Neuronal stem cell (in vitro differentiated cells): ENCODE results near the gene ADRA1B.

Experiments
- DNase-seq: peaks from one replicate; pipeline ENCODE4 v3.0.0-alpha.2; 2013; ENCODE audit warnings: low spot score
- H2AFZ ChIP-seq: one replicate; pipeline ENCODE4 v1.6.1; 2013; ENCODE audit warnings: mild to moderate bottlenecking, low read length, inconsistent platforms
- H2AK5ac ChIP-seq: 2 replicates; pipeline ENCODE4 v1.6.1; 2013; ENCODE audit warnings: low read depth, mild to moderate bottlenecking, inconsistent platforms, low read length, moderate library complexity, mixed read lengths
- H2BK120ac ChIP-seq: 2 replicates; pipeline ENCODE4 v1.6.1; 2013; ENCODE audit warnings: low read depth, mild to moderate bottlenecking, inconsistent platforms, low read length, moderate library complexity, mixed read lengths
- H2BK12ac ChIP-seq: one replicate; pipeline ENCODE4 v1.6.1; 2013; ENCODE audit warnings: low read length, inconsistent platforms
- H2BK15ac ChIP-seq: 2 replicates; pipeline ENCODE4 v1.6.1; 2013; ENCODE audit warnings: mild to moderate bottlenecking, low read length, inconsistent platforms, mixed read lengths
- H2BK5ac ChIP-seq: one replicate; pipeline ENCODE4 v1.6.1; 2013; ENCODE audit warnings: inconsistent platforms, mild to moderate bottlenecking, low read length, moderate library complexity
- H3K14ac ChIP-seq: one replicate; pipeline ENCODE4 v1.6.1; 2013; ENCODE audit warnings: low read length, inconsistent platforms
- H3K18ac ChIP-seq: 2 replicates; pipeline ENCODE4 v1.6.1; 2013; ENCODE audit warnings: low read length, inconsistent platforms
- H3K23ac ChIP-seq: 2 replicates; pipeline ENCODE4 v1.6.1; 2013; ENCODE audit warnings: low read depth, mild to moderate bottlenecking, mixed read lengths, low read length, inconsistent platforms; ENCODE audit not compliant: poor library complexity
- H3K27ac ChIP-seq: replicated peaks from 3 replicates; pipeline ENCODE4 v1.5.1; 2013; ENCODE audit warnings: low read length, inconsistent platforms
- H3K27me3 ChIP-seq, 3 experiments: 2 replicates each; pipeline ENCODE4 v1.6.1; 2013; ENCODE audit warnings: low read length in 3 of 3, mild to moderate bottlenecking in 2 of 3, inconsistent platforms in 1 of 3, low read depth in 1 of 3, mixed read lengths in 1 of 3, moderate library complexity in 1 of 3; ENCODE audit not compliant: control insufficient read depth in 3 of 3, insufficient read depth in 3 of 3
- H3K36me3 ChIP-seq, 2 donors: replicated peaks in 1 of 2; 2 replicates each; pipeline ENCODE4 v1.6.1; 2013; ENCODE audit warnings: low read length in 2 of 2; ENCODE audit not compliant: control insufficient read depth in 2 of 2, insufficient read depth in 2 of 2
- H3K4ac ChIP-seq: 2 replicates; pipeline ENCODE4 v1.6.1; 2013; ENCODE audit warnings: inconsistent platforms, mild to moderate bottlenecking, low read length, moderate library complexity
- H3K4me1 ChIP-seq, 2 donors: 1 replicate in 1 of 2; 2 replicates in 1 of 2; pipeline ENCODE4 v1.6.1; 2013; ENCODE audit warnings: low read length in 2 of 2, low read depth in 1 of 2; ENCODE audit not compliant: control insufficient read depth in 2 of 2, insufficient read depth in 1 of 2
- H3K4me2 ChIP-seq: one replicate; pipeline ENCODE4 v1.6.1; 2013; ENCODE audit warnings: mild to moderate bottlenecking, low read length, inconsistent platforms; ENCODE audit not compliant: insufficient read depth, poor library complexity, severe bottlenecking
- H3K4me3 ChIP-seq, 2 donors: 2 replicates each; pipeline ENCODE4 v1.5.1; 2013; ENCODE audit warnings: low read length in 2 of 2, mild to moderate bottlenecking in 2 of 2, inconsistent platforms in 1 of 2, moderate library complexity in 1 of 2
- H3K79me1 ChIP-seq: one replicate; pipeline ENCODE4 v1.6.1; 2013; ENCODE audit warnings: low read depth, mild to moderate bottlenecking, inconsistent platforms, low read length, moderate library complexity
- H3K9ac ChIP-seq: one replicate; pipeline ENCODE4 v1.6.1; 2013; ENCODE audit warnings: mild to moderate bottlenecking, low read depth, low read length, inconsistent platforms; ENCODE audit not compliant: poor library complexity
- H3K9me3 ChIP-seq, 2 donors: replicated peaks in 1 of 2; 2 replicates each; pipeline versions ENCODE3 to v1.6.1; 2013; ENCODE audit warnings: low read length in 2 of 2, mild to moderate bottlenecking in 2 of 2, inconsistent platforms in 1 of 2, low read depth in 1 of 2, mixed read lengths in 1 of 2, moderate library complexity in 1 of 2; ENCODE audit not compliant: control insufficient read depth in 2 of 2, insufficient read depth in 1 of 2
- H4K8ac ChIP-seq: one replicate; pipeline ENCODE4 v1.6.1; 2013; ENCODE audit warnings: low read depth, mild to moderate bottlenecking, inconsistent platforms, low read length, moderate library complexity
- H4K91ac ChIP-seq: one replicate; pipeline ENCODE4 v1.6.1; 2013; ENCODE audit warnings: low read length, low read depth, mild to moderate bottlenecking, inconsistent platforms; ENCODE audit not compliant: poor library complexity
- WGBS, 2 donors: extraction: QIAGEN DNeasy Blood & Tissue Kit; methylation state at CpG; one replicate each; pipeline ENCODE4 v1.1.7; 2013; ENCODE audit warnings: missing lambda C conversion rate in 2 of 2, mixed read lengths in 1 of 2; ENCODE audit not compliant: insufficient read length in 2 of 2, insufficient replicate concordance in 1 of 2; ENCODE audit errors: extremely low coverage in 2 of 2; 5-methylcytosine and 5-hydroxymethylcytosine counted together

ADRA1B gene

DNA sequence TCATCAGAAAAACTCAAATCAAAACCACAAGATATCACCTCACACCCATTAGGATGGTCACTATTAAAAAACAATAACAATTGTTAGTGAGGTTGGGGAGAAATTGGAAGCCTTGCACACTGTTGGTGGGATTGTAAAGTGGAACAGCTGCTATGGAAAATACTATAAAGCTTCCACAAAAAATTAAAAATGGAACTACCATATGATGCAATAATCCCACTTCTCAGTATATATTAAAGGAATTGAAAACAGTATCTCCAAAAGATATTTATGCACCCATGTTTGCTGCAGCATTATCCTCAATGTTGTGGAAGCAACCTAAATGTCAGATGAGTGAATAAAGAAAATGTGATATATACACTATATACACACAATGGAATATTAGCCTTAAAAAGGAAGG, 14.5 kb upstream of the ADRA1B start:
- Histone ChIP-seq H3K4me2 (no peak overlapping the region), H2BK120ac (no peak overlapping the region), H3K9ac (no peak overlapping the region), H3K14ac (no peak overlapping the region), H3K18ac (no peak overlapping the region), H3K79me1 (no peaks in the 10 kb centered on the region), H3K4ac (no peak overlapping the region), H3K4me3 (no peak overlapping the region), H4K8ac (no peak overlapping the region), H3K27ac (no peak overlapping the region), H2BK15ac (no peak overlapping the region), H2AK5ac (no peak overlapping the region), H2BK12ac (no peak overlapping the region), H3K4me1 (peaks cover 2 to 6% of the 10 kb centered on the region in 2 donors), H2AFZ (no peak overlapping the region), H3K23ac (no peak overlapping the region), H3K27me3 (no peaks in the 10 kb centered on the region), H3K9me3 (no peaks in the 10 kb centered on the region), H4K91ac (no peak overlapping the region), H3K36me3 (no peaks in the 10 kb centered on the region), H2BK5ac (no peak overlapping the region)
- no peak for DNase-seq

DNA sequence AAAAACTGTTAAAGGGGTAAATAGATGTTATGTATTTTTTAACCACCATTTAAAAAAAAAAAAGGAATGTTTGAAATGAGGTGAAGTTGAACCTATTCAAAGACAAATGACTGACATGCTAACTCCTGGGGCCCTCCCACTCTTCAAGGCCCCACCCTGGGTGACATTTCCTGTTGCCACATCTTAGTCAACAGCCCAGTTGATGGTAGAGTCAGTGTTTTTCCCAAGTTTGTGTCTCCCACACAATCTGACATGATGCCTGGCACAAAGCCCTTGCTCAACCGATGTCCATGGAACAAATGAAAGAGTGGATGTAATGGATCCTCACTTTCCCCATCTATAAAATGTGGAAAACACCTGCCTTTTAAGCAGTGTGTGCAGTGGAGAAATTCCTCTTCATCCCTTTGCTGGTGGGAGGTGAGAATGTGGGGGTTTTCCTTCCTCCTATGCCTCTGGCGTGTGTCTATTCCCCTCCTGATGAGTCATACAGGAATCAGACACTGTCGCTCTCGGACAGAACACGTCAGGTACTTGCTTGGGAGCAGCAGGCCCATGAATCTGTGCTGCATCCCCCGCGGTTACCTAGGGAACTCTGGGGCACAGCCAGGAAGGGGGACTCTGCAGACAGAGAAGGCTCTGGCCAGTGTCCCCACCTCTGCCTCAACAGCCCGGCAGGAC, 13.7 kb upstream of the ADRA1B start:
- H3K79me1 ChIP-seq: no peaks in the 10 kb centered on the region
- peak overlapping the region; percentile 27 for H3K9ac ChIP-seq
- no peak overlapping the region for H2BK15ac ChIP-seq
- no peak overlapping the region for H2AK5ac ChIP-seq
- peak overlapping the region; percentile 34 for H3K23ac ChIP-seq
- no peak overlapping the region for H2BK5ac ChIP-seq
- H3K4me3 ChIP-seq: no peak overlapping the region
- peaks cover 2 to 6% of the 10 kb centered on the region in 2 donors for H3K4me1 ChIP-seq
- H3K27ac ChIP-seq: no peak overlapping the region
- peak overlapping the region; percentile 40 for H3K18ac ChIP-seq
- H2AFZ ChIP-seq: peak overlapping the region; percentile 58
- H4K8ac ChIP-seq: peak overlapping the region; percentile 66
- no peak overlapping the region for H2BK12ac ChIP-seq
- H3K4ac ChIP-seq: no peak overlapping the region
- H3K36me3 ChIP-seq: no peaks in the 10 kb centered on the region
- no peak overlapping the region for H3K4me2 ChIP-seq
- H2BK120ac ChIP-seq: no peak overlapping the region
- WGBS, 2 donors: no CpG with 5 or more reads among the region's 8 CpGs
- H3K9me3 ChIP-seq: no peaks in the 10 kb centered on the region
- H3K14ac ChIP-seq: no peak overlapping the region
- H3K27me3 ChIP-seq: no peaks in the 10 kb centered on the region
- DNase-seq: no peak
- no peak overlapping the region for H4K91ac ChIP-seq

DNA sequence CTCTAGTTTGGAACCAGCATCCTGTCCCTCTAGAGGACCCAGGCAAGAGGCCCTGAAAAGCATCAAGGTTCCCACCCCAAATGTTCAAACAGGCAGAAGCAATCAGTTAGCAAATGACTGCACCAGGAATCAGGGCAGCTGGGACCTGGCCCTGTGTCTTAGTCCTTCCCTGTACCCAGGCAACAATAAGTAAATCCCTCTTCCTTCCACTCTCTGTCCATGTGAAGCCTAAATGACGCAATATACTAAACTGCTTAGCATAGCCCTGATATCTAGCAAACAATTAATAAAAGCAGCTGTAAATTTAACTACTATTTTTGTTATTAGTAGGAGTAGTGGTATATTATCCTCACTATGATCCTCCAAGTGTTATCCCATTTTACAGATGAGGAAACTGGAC, 13.2 kb upstream of the ADRA1B start:
- no peaks in the 10 kb centered on the region for H3K27me3 ChIP-seq
- peaks cover 2 to 10% of the 10 kb centered on the region in 2 donors for H3K4me1 ChIP-seq
- H3K4ac ChIP-seq: no peak overlapping the region
- H4K8ac ChIP-seq: no peak overlapping the region
- H3K36me3 ChIP-seq: no peaks in the 10 kb centered on the region
- H4K91ac ChIP-seq: no peak overlapping the region
- peak overlapping the region; percentile 34 for H3K23ac ChIP-seq
- H3K79me1 ChIP-seq: no peaks in the 10 kb centered on the region
- H2BK5ac ChIP-seq: no peak overlapping the region
- WGBS, 2 donors: no CpG with 5 or more reads among the region's 1 CpG
- H3K4me3 ChIP-seq: no peak overlapping the region
- H2BK12ac ChIP-seq: no peak overlapping the region
- H2AFZ ChIP-seq: no peak overlapping the region
- H3K27ac ChIP-seq: no peak overlapping the region
- H2BK15ac ChIP-seq: no peak overlapping the region
- H2AK5ac ChIP-seq: no peak overlapping the region
- no peak overlapping the region for H3K9ac ChIP-seq
- no peaks in the 10 kb centered on the region for H3K9me3 ChIP-seq
- DNase-seq: no peak
- no peak overlapping the region for H3K4me2 ChIP-seq
- H3K14ac ChIP-seq: no peak overlapping the region
- H2BK120ac ChIP-seq: no peak overlapping the region
- H3K18ac ChIP-seq: peak overlapping the region; percentile 35

DNA sequence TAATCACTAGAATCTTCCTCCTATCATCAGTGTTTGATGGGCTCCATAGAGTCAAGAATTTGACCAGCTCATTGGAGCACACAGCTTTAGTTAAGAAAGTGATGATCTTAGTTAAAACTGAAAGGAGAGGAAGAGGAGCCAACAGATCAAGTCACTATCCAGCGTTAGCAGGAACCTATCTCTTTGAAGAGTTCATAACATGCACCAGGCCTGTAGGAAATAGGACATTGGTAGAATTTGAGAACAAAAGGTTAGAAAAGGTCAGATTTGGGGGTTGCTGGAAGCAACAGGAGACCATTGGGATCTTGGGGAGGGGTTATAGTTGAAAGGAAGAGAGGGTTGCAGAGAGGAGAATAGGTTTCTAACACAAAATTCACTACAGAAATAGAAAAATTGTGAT, 11.4 kb upstream of the ADRA1B start:
- Histone ChIP-seq H4K91ac (no peak overlapping the region), H3K4me3 (no peak overlapping the region), H3K9ac (no peak overlapping the region), H3K36me3 (no peaks in the 10 kb centered on the region), H3K27ac (no peak overlapping the region), H2AFZ (no peak overlapping the region), H4K8ac (no peak overlapping the region), H2BK12ac (no peak overlapping the region), H3K4me2 (no peak overlapping the region), H3K27me3 (no peaks in the 10 kb centered on the region), H3K4ac (no peak overlapping the region), H3K14ac (no peak overlapping the region), H3K79me1 (no peaks in the 10 kb centered on the region), H3K23ac (no peak overlapping the region), H3K4me1 (peaks cover 2 to 14% of the 10 kb centered on the region in 2 donors), H2BK5ac (no peak overlapping the region), H3K9me3 (no peaks in the 10 kb centered on the region), H2BK120ac (no peak overlapping the region), H2AK5ac (no peak overlapping the region), H3K18ac (no peak overlapping the region), H2BK15ac (no peak overlapping the region)
- no peak for DNase-seq
- WGBS, 2 donors: no CpG with 5 or more reads among the region's 1 CpG
